ENCODE measurements around the gene NFE2L1.

DNA sequence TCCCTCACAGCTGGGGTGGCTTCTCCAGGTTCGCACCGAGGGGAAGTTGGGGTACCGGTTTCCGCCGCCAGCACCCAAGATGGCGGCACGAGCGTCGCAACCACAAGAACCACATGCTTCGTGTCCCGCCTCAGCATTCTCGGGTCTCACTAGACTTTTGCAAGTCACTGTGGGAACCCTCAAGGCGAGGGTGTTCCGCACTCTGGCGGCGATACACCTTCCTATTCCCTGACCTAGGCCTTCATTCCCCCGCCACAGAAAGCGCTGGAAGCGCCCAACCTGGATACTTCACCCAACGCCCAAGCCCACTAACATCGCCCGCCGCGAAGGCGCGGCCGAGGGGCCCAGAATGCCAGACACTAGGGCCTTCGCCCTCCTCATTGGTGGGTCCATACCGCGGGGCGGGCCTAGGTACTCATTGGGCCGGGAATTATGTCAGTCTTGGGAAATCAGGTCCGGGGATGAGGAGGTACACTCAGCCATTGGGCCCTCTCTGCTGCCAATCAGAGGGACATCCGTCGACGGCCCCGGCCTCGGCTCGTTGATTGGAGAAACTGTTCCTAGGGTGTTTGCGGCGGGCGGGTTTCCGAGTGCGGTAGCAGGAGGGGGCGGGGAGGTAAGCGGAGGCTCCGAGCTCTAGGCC is at the start of gene NFE2L1:
- no peak for TF ChIP-seq CTCF (conservative IDR thresholded peaks at IDR 0.05; ENCODE audit: low read length)
- TF ChIP-seq EZH2phosphoT487 (IDR thresholded peaks at IDR 0.05; ENCODE audit: borderline replicate concordance): no peak
